ENCODE results near the gene FAM217B.

DNA sequence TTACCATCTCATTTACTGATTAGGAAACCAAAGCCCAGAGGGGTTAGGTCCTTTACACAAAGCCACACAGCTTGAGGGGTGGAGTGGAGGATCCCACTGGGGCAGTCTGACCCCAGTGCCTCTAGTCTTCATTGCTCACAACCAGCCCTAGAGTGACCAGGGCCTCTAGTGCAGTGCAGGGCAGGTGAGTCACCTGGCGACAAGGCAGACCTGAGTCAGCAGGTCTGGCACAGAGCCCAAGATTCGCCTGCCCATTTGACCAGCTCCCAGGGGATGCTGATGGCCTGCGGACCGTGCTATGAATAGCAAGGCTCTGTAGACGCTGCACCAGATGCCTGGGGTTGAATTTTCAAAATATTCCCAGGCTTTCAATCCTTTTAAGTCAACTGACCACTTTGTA is 48.0 kb downstream of the FAM217B start:
- TF ChIP-seq, protein P1, sequence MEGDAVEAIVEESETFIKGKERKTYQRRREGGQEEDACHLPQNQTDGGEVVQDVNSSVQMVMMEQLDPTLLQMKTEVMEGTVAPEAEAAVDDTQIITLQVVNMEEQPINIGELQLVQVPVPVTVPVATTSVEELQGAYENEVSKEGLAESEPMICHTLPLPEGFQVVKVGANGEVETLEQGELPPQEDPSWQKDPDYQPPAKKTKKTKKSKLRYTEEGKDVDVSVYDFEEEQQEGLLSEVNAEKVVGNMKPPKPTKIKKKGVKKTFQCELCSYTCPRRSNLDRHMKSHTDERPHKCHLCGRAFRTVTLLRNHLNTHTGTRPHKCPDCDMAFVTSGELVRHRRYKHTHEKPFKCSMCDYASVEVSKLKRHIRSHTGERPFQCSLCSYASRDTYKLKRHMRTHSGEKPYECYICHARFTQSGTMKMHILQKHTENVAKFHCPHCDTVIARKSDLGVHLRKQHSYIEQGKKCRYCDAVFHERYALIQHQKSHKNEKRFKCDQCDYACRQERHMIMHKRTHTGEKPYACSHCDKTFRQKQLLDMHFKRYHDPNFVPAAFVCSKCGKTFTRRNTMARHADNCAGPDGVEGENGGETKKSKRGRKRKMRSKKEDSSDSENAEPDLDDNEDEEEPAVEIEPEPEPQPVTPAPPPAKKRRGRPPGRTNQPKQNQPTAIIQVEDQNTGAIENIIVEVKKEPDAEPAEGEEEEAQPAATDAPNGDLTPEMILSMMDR (conservative IDR thresholded peaks at IDR 0.05): no peak
- TF ChIP-seq ZFX (IDR thresholded peaks at IDR 0.05): no peak
